Mammary epithelial cell (primary cell): Measurements from ENCODE around the gene LGALS1.
"Not testable (repeated sequence)": the region's sequence is repeated elsewhere in the genome, so short reads cannot be mapped to it uniquely, and the experiment has no call there.

Source experiments
- CTCF ChIP-seq, 2 donors: IDR thresholded peaks in 1 of 2; conservative IDR thresholded peaks in 1 of 2; 2 replicates each; pipeline ENCODE4 v1.5.1; 2011 to 2012; ENCODE audit warnings: inconsistent platforms in 2 of 2, low read length in 2 of 2, mild to moderate bottlenecking in 2 of 2, control low read depth in 1 of 2, low read depth in 1 of 2; ENCODE audit not compliant: insufficient read depth in 1 of 2; ENCODE audit errors: extremely low read depth in 1 of 2
- EZH2 ChIP-seq: IDR thresholded peaks from 2 replicates; pipeline ENCODE4 v1.6.1; 2012; ENCODE audit warnings: low read length, inconsistent platforms, borderline replicate concordance

- not testable (repeated sequence) for TF ChIP-seq CTCF (conservative IDR thresholded peaks at IDR 0.05 in 1 of 2, IDR thresholded peaks at IDR 0.05 in 1 of 2; ENCODE audit: extremely low read depth in 1 of 2, insufficient read depth in 1 of 2, low read depth in 1 of 2, low read length in 2 of 2); EZH2
Measured at GRCh38 chr22:37694131-37694530, 18.7 kb downstream of the LGALS1 start.
